Stimulated activated CD8-positive, alpha-beta memory T cell treated with anti-CD3 and anti-CD28 coated beads, Interleukin-15, amount 100 ng/mL, for 1 hour (primary cell): Measurements from ENCODE around the gene INSR.
"Not testable (repeated sequence)": the region's sequence is repeated elsewhere in the genome, so short reads cannot be mapped to it uniquely, and the experiment has no call there.

Source experiments
- DNase-seq: peaks from one replicate; pipeline ENCODE4 v3.0.0-alpha.2; 2020; ENCODE audit warnings: low read depth

Gene INSR

DNA sequence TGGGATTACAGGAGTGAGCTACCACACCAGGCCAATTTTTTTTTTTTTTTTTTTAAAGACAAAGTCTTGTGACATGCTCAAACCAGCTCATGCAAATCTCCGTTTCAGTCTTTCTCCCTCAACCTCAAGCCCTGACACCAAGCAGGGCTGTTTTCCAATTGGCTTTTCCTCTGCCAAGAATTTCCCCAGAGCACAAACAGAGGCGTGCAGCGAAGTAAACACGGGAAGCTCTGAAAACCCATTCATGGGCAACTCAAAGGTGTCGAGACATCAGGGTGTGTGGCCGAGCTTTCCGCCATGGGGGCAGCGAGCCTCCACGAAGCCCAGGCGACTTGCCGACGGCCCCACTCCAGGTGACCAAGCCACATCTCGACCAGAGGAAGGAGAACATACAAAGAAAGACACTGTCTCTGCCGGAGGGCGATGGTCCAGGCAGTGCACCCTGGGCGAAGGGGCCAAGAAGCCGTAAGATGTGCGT, 70.0 kb downstream of the INSR start:
- no peak for DNase-seq

- no peak for DNase-seq
Measured at GRCh38 chr19:7223429-7223828, 70.8 kb downstream of the INSR start.

- DNase-seq, result no peak
Measured at GRCh38 chr19:7219056-7219455, 75.2 kb downstream of the INSR start.

DNA sequence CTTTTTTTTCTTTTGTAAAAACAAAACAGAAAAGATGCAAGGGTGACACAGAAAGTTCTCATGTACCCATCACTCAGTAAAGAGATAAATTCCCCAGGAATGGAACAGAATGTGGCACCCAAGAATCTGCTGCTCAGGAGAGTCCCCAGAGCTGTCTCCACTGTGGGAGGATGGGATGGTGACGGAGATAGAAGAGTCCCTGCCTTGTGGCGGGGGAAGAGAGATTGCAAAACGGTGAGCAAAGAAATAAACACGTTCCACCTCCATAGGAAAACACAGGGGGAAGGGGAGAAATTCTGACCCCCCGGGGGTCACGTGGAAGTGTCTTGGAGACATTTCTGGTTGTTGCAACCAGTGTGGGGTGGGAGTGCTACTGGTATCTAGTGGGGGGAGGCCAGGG, 76.4 kb downstream of the INSR start:
- no peak for DNase-seq

GRCh38 chr19:7216373-7216902, 77.8 kb downstream of the INSR start:
- no peak for DNase-seq

GRCh38 chr19:7215176-7215575, 79.0 kb downstream of the INSR start:
- DNase-seq, result no peak

- DNase-seq, result no peak
Measured at GRCh38 chr19:7214324-7215089, 79.7 kb downstream of the INSR start.

- DNase-seq, result no peak
Measured at GRCh38 chr19:7213628-7214323, 80.4 kb downstream of the INSR start.

DNA sequence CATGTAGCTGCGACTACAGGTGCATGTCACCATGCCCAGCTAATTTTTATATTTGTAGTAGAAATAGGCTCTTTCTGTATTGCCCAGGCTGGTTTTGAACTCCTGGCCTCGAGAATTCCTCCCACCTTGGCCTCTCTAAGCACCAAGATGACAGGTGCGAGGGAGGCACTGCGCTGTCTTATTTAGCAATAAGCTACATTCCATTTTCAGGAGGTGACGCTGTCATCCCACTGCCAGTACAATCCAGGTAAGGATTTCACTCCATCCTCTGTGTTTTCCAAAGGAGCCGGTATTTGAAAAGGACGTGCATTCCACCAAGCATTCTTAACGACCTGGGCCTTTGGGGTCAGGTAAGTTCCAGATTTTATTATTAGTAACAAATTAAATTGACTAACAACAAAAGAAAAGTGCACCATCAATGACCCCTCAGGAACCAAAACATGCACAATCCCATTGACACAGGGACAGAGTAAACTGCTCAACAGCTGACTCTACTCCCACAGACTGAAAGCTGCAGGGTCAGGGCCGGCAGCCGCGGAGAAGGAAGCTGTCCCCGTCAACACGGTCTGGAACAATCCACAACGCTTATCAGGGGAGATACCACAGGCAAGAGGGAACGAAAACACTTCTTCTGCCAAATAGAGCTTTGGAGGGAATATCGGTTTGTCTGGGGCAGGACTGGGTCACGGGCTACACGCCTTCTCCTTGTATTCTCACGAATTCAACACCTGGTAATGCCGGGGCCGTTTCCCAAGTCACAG, 82.8 kb downstream of the INSR start:
- no peak for DNase-seq

DNA sequence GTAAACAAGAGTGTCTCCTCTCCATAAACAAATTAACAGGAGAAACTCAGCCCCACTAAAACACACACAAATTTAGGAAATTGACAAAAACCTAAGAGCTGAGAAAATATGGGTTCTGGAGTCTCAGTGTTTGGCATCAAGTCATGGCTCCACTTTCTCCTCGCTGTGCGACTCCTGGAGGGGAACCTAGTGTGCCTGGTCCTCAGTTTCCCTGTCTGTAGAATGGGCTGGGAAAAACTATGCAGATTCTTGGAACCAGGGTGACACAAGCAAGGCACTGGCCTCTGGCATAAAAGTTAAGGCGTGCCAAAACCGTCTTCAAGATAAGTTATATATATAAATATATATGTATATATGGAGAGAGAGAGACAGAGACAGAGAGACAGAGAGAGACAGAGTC, 83.9 kb downstream of the INSR start:
- DNase-seq, result no peak

DNA sequence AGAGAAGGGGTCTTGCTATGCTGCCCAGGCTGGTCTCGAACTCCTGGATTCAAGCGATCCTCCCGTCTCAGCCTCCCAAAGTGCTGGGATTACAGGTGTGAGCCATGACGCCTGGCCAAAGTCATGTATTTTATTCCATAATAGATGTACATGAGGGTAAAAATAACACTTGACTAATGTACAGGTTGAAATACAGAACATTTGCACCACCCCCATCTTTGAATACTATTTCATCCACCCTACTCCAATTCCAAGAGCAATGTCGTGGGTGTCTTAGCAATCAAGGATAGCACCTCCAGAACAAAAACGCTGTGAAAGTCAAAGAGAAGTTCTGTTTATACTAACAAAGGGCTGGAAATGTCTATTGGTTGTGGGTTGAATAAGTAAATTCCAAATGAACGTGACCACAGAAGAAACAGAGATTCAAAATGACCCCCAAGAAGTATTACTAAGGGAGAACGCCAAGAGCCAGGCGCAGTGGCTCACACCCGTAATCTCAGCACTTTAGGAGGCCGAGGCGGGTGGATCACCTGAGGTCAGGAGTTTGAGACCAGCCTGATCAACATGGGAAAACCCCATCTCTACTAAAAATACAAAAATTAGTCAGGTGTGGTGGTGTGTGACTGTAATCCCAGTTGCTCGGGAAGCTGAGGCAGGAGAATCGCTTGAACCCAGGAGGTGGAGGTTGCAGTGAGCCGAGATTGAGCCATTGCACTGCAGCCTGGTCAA, 84.5 kb downstream of the INSR start:
- not testable (repeated sequence) for DNase-seq

GRCh38 chr19:7209036-7209435, 85.2 kb downstream of the INSR start:
- DNase-seq, result not testable (repeated sequence)

DNA sequence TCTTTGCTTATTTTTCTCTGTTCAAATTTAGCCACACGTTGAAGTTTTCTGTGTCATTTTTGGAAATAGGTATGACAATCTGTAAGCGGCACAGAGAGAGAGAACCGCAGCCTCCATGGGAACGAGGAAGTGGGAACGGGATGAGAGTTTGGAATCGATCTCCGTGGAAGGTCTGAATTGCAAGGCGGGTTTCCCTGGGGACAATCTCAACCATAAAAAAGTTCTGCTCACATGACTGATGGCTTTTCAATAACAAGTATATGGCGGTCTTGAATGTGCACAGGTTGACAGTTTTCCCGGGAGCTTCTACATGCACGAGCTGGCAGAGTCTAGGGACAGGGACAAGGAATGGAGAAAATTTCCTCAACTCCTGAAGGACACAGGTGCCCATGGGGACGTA, 90.9 kb downstream of the INSR start:
- DNase-seq, result no peak

DNA sequence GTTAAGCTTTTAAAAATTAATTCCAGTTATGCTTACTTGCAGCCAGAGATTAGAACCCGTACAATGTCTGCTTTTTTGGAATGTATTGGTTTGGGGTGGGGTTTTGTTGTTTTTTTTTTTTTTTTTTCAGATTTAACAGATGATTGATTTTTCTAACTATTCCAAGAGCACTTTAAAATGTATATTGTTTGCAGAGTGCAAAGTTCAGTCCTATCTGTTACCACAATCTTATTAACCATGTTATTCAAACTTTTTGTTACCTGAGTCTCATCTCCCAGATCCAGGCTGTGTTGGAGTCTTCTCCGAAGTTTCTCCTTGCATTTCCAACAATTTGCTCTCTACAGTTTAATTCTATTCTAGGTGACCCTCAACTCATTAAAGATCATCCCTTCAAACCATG, 91.3 kb downstream of the INSR start:
- no peak for DNase-seq

DNA sequence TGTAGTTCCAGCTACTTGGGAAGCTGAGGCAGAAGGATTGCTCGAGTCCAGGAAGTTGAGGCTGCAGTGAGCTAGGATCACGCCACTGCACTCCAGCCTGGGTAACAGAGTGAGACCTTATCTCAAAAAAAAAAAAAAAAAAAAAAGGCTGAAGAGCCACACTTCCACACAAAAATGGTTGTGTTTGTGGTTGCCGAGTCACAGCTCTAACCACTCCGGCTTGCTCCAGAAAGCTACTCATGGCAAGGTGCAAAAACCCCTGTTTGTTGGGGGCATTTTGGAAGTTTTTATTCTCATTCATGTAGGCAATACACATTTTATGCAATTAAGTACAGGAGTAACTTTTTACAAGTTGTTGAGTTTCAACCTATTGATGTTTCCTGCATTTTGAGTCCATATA, 93.5 kb downstream of the INSR start:
- DNase-seq, result no peak

DNA sequence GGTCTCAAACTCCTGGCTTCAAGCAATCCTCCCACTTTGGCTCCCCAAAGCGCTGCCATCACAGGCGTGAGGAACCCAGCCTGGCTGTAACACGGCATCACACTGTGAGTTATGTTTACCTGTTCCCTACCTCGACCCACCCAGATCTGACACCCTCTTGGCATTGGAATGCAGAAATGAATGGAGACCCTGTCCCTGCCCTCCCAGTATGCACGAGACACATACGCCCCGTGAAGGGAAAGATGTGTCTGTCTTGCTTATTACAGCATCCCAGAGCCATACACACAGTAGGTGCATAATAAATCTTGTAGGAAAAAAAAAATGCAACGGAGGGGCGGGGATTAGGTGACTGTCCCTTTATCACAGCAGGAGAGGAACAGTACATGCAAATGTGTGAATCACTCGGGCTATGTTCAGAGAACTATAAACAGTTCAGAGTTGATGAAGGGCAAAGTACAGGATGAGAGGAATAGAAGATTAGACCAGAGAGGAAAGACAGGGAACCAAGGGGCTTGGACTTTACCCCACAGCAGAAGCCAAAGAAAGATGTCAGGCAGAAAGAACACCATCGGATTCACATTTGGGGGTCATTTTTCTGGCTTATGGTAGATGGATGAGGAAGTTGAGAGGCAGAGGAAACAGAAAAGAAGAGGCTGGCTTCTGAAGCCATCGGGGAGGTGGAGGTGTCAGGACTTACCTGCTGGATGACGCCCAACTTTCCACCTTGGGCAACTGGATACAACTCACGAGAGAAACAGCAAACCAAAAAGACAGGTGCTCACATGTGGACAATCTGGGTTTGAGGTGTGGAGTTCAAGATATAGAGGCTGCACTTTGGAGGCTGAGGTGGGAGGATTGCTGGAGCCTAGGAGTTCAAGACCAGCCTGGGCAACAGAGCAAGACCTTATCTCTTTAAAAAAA, 94.3 kb downstream of the INSR start:
- no peak for DNase-seq

DNA sequence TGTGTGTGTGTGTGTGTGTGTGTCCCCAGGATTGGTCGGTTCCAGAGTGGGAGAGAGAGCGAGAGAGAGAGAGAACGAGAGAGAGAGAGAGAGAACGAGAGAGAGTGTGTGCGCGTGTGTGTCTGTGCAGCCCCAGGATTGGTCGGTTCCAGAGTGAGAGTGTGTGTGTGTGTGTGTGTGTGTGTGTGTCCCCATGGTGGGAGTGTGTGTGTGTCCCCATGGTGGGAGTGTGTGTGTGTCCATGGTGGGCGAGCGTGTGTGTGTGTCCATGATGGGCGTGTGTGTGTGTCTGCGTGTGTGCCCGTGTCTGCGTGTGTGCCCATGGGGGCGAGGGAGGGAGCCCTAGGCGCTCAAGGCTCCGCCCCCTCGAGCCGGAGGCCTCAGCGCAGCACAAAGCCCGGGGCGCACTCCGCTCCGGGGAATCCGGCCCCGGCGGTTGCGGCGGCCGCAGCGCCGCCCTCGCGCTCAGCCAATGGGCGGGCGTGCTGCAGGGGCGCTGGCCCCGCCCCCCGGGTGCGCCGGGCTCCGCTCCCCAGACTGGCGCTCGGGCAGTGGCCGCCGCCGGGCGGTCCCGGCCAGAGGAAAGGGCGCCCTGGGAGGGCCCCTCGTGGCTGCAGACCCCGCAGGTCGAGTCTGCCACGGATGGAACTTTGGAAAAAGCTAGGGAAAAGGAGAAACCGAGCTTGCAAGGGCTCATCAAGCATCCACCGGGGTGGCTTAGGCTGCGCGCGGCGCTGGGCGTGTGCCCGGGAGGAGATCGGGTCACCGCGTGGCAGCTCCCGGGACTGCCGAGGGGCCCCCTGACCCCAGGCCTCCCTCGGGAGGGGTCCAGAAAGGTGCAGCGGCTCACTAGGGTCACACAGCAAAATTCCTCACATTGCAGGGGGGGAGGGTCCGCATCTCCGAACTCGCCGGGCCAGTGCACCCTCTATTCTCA, 96.2 kb downstream of the INSR start:
- DNase-seq, result peak; percentile 65

GRCh38 chr19:7197119-7197759, 97.0 kb downstream of the INSR start:
- peak; percentile 60 for DNase-seq

DNA sequence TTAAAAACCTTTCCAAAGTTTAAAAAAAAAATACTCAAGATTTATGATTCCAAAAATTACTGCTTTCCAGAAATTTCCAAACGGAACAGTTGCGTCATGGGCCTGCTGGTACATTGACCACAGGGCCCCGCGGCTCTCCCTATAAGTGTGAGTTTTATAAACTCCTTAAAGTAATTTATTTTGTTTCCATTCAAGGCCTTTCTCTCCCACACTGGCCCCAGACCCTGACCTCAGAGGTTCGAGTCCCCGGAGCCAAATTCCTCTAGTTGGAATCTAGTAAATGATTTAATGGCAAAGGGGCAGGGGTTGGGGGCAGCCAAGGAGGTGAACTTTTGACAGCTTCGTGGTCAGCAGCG, 97.5 kb downstream of the INSR start:
- no peak for DNase-seq
